AG10803 (cell line): ENCODE measurements around the gene CEACAM8.

ENCODE experiments used
- DNase-seq: peaks from one replicate; pipeline ENCODE4 v3.0.0; 2010; ENCODE audit warnings: low read depth
- H3K4me3 ChIP-seq: 2 replicates; pipeline ENCODE4 v1.5.1; 2011; ENCODE audit warnings: mild to moderate bottlenecking, low read length, control low read depth
- CTCF ChIP-seq: conservative IDR thresholded peaks from 2 replicates; pipeline ENCODE4 v1.5.1; 2011; ENCODE audit warnings: mild to moderate bottlenecking, low read length, control low read depth, inconsistent platforms

CEACAM8 gene

GRCh38 chr19:42548552-42548951 is 46.2 kb downstream of the CEACAM8 start:
- no peak overlapping the region for H3K4me3 ChIP-seq
- TF ChIP-seq CTCF: no peak
- no peak for DNase-seq

GRCh38 chr19:42547929-42548328 is 46.8 kb downstream of the CEACAM8 start:
- no peak overlapping the region for H3K4me3 ChIP-seq
- TF ChIP-seq CTCF: no peak
- DNase-seq: no peak

GRCh38 chr19:42546831-42547500 is 47.8 kb downstream of the CEACAM8 start:
- no peak overlapping the region for H3K4me3 ChIP-seq
- DNase-seq: no peak
- no peak for TF ChIP-seq CTCF

GRCh38 chr19:42544146-42544545 is 50.6 kb downstream of the CEACAM8 start:
- no peak for DNase-seq
- no peak overlapping the region for H3K4me3 ChIP-seq
- no peak for TF ChIP-seq CTCF

GRCh38 chr19:42542791-42543190 is 51.9 kb downstream of the CEACAM8 start:
- no peak overlapping the region for H3K4me3 ChIP-seq
- TF ChIP-seq CTCF: no peak
- DNase-seq: no peak

GRCh38 chr19:42540071-42540553 is 54.6 kb downstream of the CEACAM8 start:
- DNase-seq: no peak
- H3K4me3 ChIP-seq: no peak overlapping the region
- TF ChIP-seq CTCF: no peak
